Activated CD4-positive, CD25-positive, alpha-beta regulatory T cell treated with anti-CD3 and anti-CD28 coated beads, Interleukin-2, amount 50 U/mL, for 16 hours (primary cell): ENCODE measurements around the gene SAA2.
"Not testable (repeated sequence)": the region's sequence is repeated elsewhere in the genome, so short reads cannot be mapped to it uniquely, and the experiment has no call there.

Source experiments
- DNase-seq: peaks from one replicate; pipeline ENCODE4 v3.0.0-alpha.2; 2020; ENCODE audit warnings: low read depth, low spot score

SAA2 gene

GRCh38 chr11:18253233-18253632, 4.8 kb upstream of the SAA2 start:
- no peak for DNase-seq

GRCh38 chr11:18247191-18247581, 1.3 kb downstream of the SAA2 start:
- DNase-seq = not testable (repeated sequence)

GRCh38 chr11:18246379-18247190, 1.9 kb downstream of the SAA2 start:
- not testable (repeated sequence) for DNase-seq

- no peak for DNase-seq
Observed at GRCh38 chr11:18245396-18245795, 3.1 kb downstream of the SAA2 start.

GRCh38 chr11:18243783-18244362, 4.6 kb downstream of the SAA2 start:
- peak; percentile 39 for DNase-seq

- no peak for DNase-seq
Observed at GRCh38 chr11:18239655-18240054, 8.8 kb downstream of the SAA2 start.

- no peak for DNase-seq
Observed at GRCh38 chr11:18236664-18237356, 11.7 kb downstream of the SAA2 start, which contains the start of gene SAA4. TSS of gene SAA4 (minus strand) at chr11:18236802. CDS start at chr11:18235926, 876 bp downstream.

GRCh38 chr11:18235394-18236334, 12.8 kb downstream of the SAA2 start:
- no peak for DNase-seq

- DNase-seq = no peak
Observed at GRCh38 chr11:18233912-18234311, 14.6 kb downstream of the SAA2 start.

GRCh38 chr11:18230859-18231258, 17.6 kb downstream of the SAA2 start:
- DNase-seq = no peak

- DNase-seq = no peak
Observed at GRCh38 chr11:18229501-18229900, 19.0 kb downstream of the SAA2 start.

- no peak for DNase-seq
Observed at GRCh38 chr11:18225913-18226312, 22.6 kb downstream of the SAA2 start.

GRCh38 chr11:18223591-18224387, 24.7 kb downstream of the SAA2 start:
- DNase-seq = no peak

- no peak for DNase-seq
Observed at GRCh38 chr11:18222814-18223421, 25.6 kb downstream of the SAA2 start.

GRCh38 chr11:18221274-18221876, 27.1 kb downstream of the SAA2 start:
- no peak for DNase-seq

GRCh38 chr11:18209058-18209457, 39.4 kb downstream of the SAA2 start:
- no peak for DNase-seq

GRCh38 chr11:18204771-18205170, 43.7 kb downstream of the SAA2 start:
- no peak for DNase-seq

- no peak for DNase-seq
Observed at GRCh38 chr11:18204220-18204619, 44.2 kb downstream of the SAA2 start.

- DNase-seq = no peak
Observed at GRCh38 chr11:18203723-18204122, 44.7 kb downstream of the SAA2 start.

GRCh38 chr11:18197738-18198137, 50.7 kb downstream of the SAA2 start:
- DNase-seq = not testable (repeated sequence)
